Stomach (tissue), 9 donors: ENCODE data around the gene TNFRSF14. TPM values are rescaled to one million over a fixed set of nuclear protein-coding genes. Genes with fewer than 3 reads are reported as not detected.

ENCODE experiments used
- DNase-seq, 2 donors: peaks; one replicate each; pipeline versions ENCODE4 v3.0.0 to v3.0.0-alpha.2; 2013 to 2019
- H3K27ac ChIP-seq, 5 donors: fragments of 200-600 bp in 4 of 5; sonication (generic) in 4 of 5; one replicate each; pipeline ENCODE4 v1.5.1; 2013 to 2019; ENCODE audit warnings: mild to moderate bottlenecking in 1 of 5, moderate library complexity in 1 of 5
- H3K27me3 ChIP-seq, 3 donors: fragments of 200-600 bp; sonication (generic); one replicate each; pipeline ENCODE4 v1.5.1; 2017 to 2019; ENCODE audit warnings: mixed run types in 1 of 3
- H3K36me3 ChIP-seq, 4 donors: fragments of 200-600 bp; sonication (generic); 1 replicate in 3 of 4; 2 replicates in 1 of 4; pipeline ENCODE4 v1.5.1; 2016 to 2019
- H3K4me1 ChIP-seq, 4 donors: fragments of 200-600 bp; sonication (generic); one replicate each; pipeline ENCODE4 v1.5.1; 2016 to 2019
- H3K4me3 ChIP-seq, 4 donors: fragments of 200-600 bp; sonication (generic) in 3 of 4; one replicate each; pipeline ENCODE4 v1.5.1; 2016 to 2019; ENCODE audit warnings: mild to moderate bottlenecking in 1 of 4
- H3K9me3 ChIP-seq, 4 donors: fragments of 200-600 bp; sonication (generic); one replicate each; pipeline ENCODE4 v1.5.1; 2016 to 2019
- CTCF ChIP-seq, 7 experiments: fragments of 450-650 bp in 4 of 7; fragments of 200-600 bp in 3 of 7; sonication (generic) in 3 of 7; IDR thresholded peaks; one replicate each; pipeline ENCODE4 v1.5.1; 2016 to 2019; ENCODE audit warnings: antibody characterized with exemption in 7 of 7, control low read depth in 2 of 7, mild to moderate bottlenecking in 1 of 7
- EP300 ChIP-seq: sonication (generic); formaldehyde crosslinking; IDR thresholded peaks from one replicate; pipeline ENCODE4 v1.6.1; 2017; ENCODE audit warnings: antibody characterized with exemption
- POLR2A ChIP-seq, 4 donors: fragments of 450-650 bp; IDR thresholded peaks; one replicate each; pipeline ENCODE4 v1.6.1; 2016; ENCODE audit warnings: antibody characterized with exemption in 4 of 4, control low read depth in 2 of 4, mild to moderate bottlenecking in 1 of 4, moderate library complexity in 1 of 4
- POLR2AphosphoS5 ChIP-seq, 3 donors: sonication (generic); formaldehyde crosslinking; IDR thresholded peaks; one replicate each; pipeline ENCODE4 v1.6.1; 2016; ENCODE audit warnings: antibody characterized with exemption in 3 of 3
- WGBS, 5 donors: extraction: QIAGEN DNeasy Blood & Tissue Kit in 3 of 5; methylation state at CpG; one replicate each; pipeline versions ENCODE4 v1.1.5 to v1.1.7; 2013 to 2018; 5-methylcytosine and 5-hydroxymethylcytosine counted together
- intact Hi-C: fragments of 100-400 bp; cut with DNase I; formaldehyde crosslinking; loops from one replicate; pipeline ENCODE4 v1.15.1; 2023; ENCODE audit warnings: low total_unique reads
- polyA plus RNA-seq, 3 donors: library from polyadenylated mRNA; stranded (reverse); fragments of 200-250 nt; gene quantifications; one replicate each; pipeline ENCODE4 v1.2.3, GENCODE V29; 2013
- total RNA-seq, 5 donors: library from RNA; depleted of rRNA; stranded (reverse); fragments of >200 nt; gene quantifications; one replicate each; pipeline versions ENCODE4 v1.1.0 to v1.2.3, GENCODE V29; 2014 to 2016
- donor health status: healthy with polysubstance abuse.
- donor health status: Bipolar disorder and iron deficiency.
- donor health status: healthy.

TNFRSF14 gene
- total and polyA plus RNA-seq, 8 donors, result 33.2 to 413 (median 103) TPM

DNA sequence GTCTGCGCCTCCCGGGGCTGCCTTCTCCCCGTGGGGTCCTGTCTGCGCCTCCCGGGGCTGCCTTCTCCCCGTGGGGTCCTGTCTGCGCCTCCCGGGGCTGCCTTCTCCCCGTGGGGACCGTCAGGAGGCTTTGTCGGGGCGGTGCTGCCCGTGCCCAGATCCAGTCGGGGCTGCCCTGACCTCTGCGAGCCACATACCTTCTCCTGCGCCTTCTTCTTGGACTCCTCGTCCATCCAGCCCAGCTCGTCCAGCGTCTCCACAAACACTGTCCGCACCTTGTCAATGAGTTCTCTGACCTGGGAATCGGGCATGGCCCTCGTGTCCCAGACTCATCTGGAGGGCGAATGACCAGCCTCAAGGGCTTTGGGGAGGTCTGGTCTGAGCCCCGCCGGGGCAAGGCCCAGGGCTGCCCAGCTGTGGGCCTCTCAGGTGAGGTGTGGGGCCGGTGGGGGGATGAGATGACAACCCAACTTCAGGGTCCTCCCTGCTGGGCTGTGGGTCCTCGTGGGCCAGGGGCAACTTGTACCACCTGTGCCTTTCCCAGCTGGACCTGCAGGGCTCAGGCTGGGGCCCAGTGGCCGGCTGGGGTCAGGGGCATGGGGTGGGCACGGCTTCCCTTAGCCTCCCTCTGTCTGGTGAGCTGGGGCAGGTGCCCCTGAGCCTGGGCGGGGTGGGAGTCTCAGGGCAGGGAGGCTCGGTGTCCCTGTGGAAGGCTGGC lies 39.8 kb downstream of the TNFRSF14 start:
- DNase-seq, result no peak
- peaks cover 0 to 16% (median 0%) of the 10 kb centered on the region in 3 donors for H3K27me3 ChIP-seq
- intact Hi-C loops, result no loop called here
- H3K9me3 ChIP-seq, result peaks cover 0 to 13% (median 5%) of the 10 kb centered on the region in 4 donors
- WGBS, 5 donors, result 88 to 91% (median 89%) methylated on average over 20 to 31 of the region's 31 CpGs
- no peaks in the 10 kb centered on the region for H3K36me3 ChIP-seq
- peaks cover 14 to 28% (median 19%) of the 10 kb centered on the region in 4 donors for H3K4me1 ChIP-seq
- TF ChIP-seq POLR2A (IDR thresholded peaks at IDR 0.05), result no peak
- no peak for TF ChIP-seq CTCF (IDR thresholded peaks at IDR 0.05)
- TF ChIP-seq POLR2AphosphoS5 (IDR thresholded peaks at IDR 0.05), result no peak
- TF ChIP-seq EP300, result no peak
- no peak overlapping the region for H3K4me3 ChIP-seq
- no peak overlapping the region for H3K27ac ChIP-seq

GRCh38 chr1:2596530-2597333 lies 40.6 kb downstream of the TNFRSF14 start:
- Histone ChIP-seq H3K4me3 (no peak overlapping the region), H3K9me3 (peaks cover 0 to 13% (median 5%) of the 10 kb centered on the region in 4 donors), H3K27me3 (peaks cover 0 to 16% (median 0%) of the 10 kb centered on the region in 3 donors), H3K36me3 (no peaks in the 10 kb centered on the region), H3K4me1 (peaks cover 14 to 28% (median 19%) of the 10 kb centered on the region in 4 donors), H3K27ac (no peak overlapping the region)
- DNase-seq, result peak in 1 of 2 donors; percentile 1
- intact Hi-C loops, result no loop called here
- TF ChIP-seq CTCF (IDR thresholded peaks at IDR 0.05), result no peak
- no peak for TF ChIP-seq POLR2AphosphoS5 (IDR thresholded peaks at IDR 0.05)
- no peak for TF ChIP-seq POLR2A (IDR thresholded peaks at IDR 0.05)
- TF ChIP-seq EP300, result no peak
- 78 to 92% (median 89%) methylated on average over 7 to 28 of the region's 28 CpGs for WGBS, 5 donors

DNA sequence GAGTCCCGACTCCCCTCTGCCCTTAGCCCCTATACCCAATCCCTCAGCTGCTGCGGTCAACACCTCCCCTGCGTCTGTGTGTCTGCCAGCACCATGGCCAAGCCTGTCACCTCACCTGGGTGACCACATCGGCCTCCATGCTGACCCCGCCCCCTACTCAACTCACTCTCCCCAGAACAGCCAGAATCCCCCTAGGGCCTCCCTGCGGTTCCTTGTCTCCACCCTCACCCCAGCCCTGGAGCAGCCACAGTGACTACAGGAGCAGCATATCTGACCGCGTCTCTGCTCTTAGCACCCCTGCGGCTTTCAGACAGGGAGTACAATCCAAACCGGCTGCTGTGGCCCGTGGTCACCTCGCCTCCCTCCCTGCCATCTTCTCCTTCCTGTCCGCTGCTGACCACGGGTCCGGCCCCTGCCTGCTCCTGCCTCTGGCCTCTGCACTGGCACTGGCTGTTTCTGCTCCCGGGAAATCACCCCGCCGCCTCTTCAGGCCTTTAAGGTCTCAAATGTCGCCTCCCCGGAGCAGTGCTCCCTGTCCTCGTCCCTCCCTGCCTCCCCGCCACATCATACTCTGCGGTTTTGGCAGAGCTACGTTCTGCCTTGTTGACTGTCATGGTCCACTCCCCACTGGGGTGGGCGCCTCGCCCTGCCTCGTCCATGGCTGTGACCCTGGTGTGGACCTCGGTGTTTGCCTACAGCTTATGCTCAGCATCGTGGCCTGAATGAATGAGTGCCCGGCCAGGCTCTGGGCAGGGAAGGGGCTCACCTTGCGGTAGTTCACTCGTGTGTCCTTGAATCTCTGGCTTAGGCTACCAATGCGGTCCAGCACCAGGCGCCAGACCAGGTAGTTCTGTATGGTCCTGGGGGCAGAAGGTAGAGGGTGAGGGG lies 41.5 kb downstream of the TNFRSF14 start:
- intact Hi-C loops, result no loop called here
- no peak overlapping the region for H3K27ac ChIP-seq
- H3K27me3 ChIP-seq, result peaks cover 0 to 24% (median 0%) of the 10 kb centered on the region in 3 donors
- no peak overlapping the region for H3K4me3 ChIP-seq
- H3K36me3 ChIP-seq, result no peaks in the 10 kb centered on the region
- H3K9me3 ChIP-seq, result peaks cover 0 to 13% (median 5%) of the 10 kb centered on the region in 4 donors
- 67 to 75% (median 71%) methylated on average over 34 of the region's 34 CpGs for WGBS, 5 donors
- H3K4me1 ChIP-seq, result peaks cover 7 to 20% (median 16%) of the 10 kb centered on the region in 4 donors
- TF ChIP-seq POLR2AphosphoS5 (IDR thresholded peaks at IDR 0.05) (no peak), CTCF (IDR thresholded peaks at IDR 0.05) (no peak), POLR2A (IDR thresholded peaks at IDR 0.05) (no peak), EP300 (no peak)
- peak in 1 of 2 donors; percentile 9 for DNase-seq
